Hepatocyte (in vitro differentiated cells): Measurements from ENCODE around the gene OR10V1. TPM values are rescaled to one million over a fixed set of nuclear protein-coding genes. Genes with fewer than 3 reads are reported as not detected.
A peak's percentile ranks its signal among the peaks of the same experiment; 100 is the strongest.

ENCODE experiments used
- DNase-seq: peaks from one replicate; pipeline ENCODE4 v3.0.0-alpha.2; 2016; ENCODE audit warnings: low spot score
- H2AFZ ChIP-seq: fragments of 200-600 bp; sonication (generic); 2 replicates; pipeline ENCODE4 v1.6.0; 2016; ENCODE audit warnings: antibody characterized with exemption, mild to moderate bottlenecking
- H3K27ac ChIP-seq: fragments of 200-600 bp; sonication (generic); 2 replicates; pipeline ENCODE4 v1.5.1; 2016; ENCODE audit warnings: mild to moderate bottlenecking
- H3K27me3 ChIP-seq: fragments of 200-600 bp; sonication (generic); 2 replicates; pipeline ENCODE4 v1.6.1; 2016
- H3K36me3 ChIP-seq: fragments of 200-600 bp; sonication (generic); replicated peaks from 2 replicates; pipeline ENCODE4 v1.5.1; 2016; ENCODE audit warnings: low read depth; ENCODE audit not compliant: insufficient read depth
- H3K4me1 ChIP-seq: fragments of 200-600 bp; sonication (generic); 2 replicates; pipeline ENCODE4 v1.5.1; 2016; ENCODE audit warnings: mild to moderate bottlenecking, moderate library complexity; ENCODE audit not compliant: insufficient read depth
- H3K4me2 ChIP-seq: fragments of 200-600 bp; sonication (generic); 2 replicates; pipeline ENCODE4 v1.6.0; 2016
- H3K4me3 ChIP-seq: fragments of 200-600 bp; sonication (generic); 2 replicates; pipeline ENCODE4 v1.5.1; 2016; ENCODE audit warnings: mild to moderate bottlenecking
- H3K79me2 ChIP-seq: fragments of 200-600 bp; sonication (generic); 2 replicates; pipeline ENCODE4 v1.6.0; 2017; ENCODE audit warnings: mild to moderate bottlenecking
- H3K9me2 ChIP-seq: fragments of 200-600 bp; sonication (generic); replicated peaks from 2 replicates; pipeline ENCODE4 v1.6.0; 2017; ENCODE audit warnings: mild to moderate bottlenecking; ENCODE audit not compliant: insufficient read depth
- H3K9me3 ChIP-seq: fragments of 200-600 bp; sonication (generic); 2 replicates; pipeline ENCODE4 v1.5.1; 2016; ENCODE audit warnings: low read depth, mild to moderate bottlenecking
- H4K20me1 ChIP-seq: fragments of 200-600 bp; sonication (generic); 2 replicates; pipeline ENCODE4 v1.6.0; 2016; ENCODE audit warnings: mild to moderate bottlenecking; ENCODE audit not compliant: insufficient read depth, poor library complexity, severe bottlenecking
- EZH2 ChIP-seq: fragments of 200-600 bp; sonication (generic); IDR thresholded peaks from 2 replicates; pipeline ENCODE4 v1.6.1; 2016; ENCODE audit warnings: antibody characterized with exemption, mild to moderate bottlenecking, borderline replicate concordance
- EZH2phosphoT487 ChIP-seq: fragments of 200-600 bp; sonication (generic); IDR thresholded peaks from one replicate; pipeline ENCODE4 v1.6.1; 2018; ENCODE audit warnings: antibody characterized with exemption, mild to moderate bottlenecking, low read depth, moderate library complexity; ENCODE audit not compliant: unreplicated experiment, severe bottlenecking
- WGBS: methylation state at CpG from one replicate; pipeline ENCODE4 v1.1.6; 2016; ENCODE audit warnings: low lambda C conversion rate; ENCODE audit errors: missing lambda C conversion rate; 5-methylcytosine and 5-hydroxymethylcytosine counted together
- polyA plus RNA-seq: library from polyadenylated mRNA; unstranded; fragments of >200 nt; fragmentation: Nextera tagmentation; extraction: Ambion mirVana; gene quantifications from 2 replicates; pipeline ENCODE4 v1.2.1, GENCODE V29; 2016
- total RNA-seq: library from RNA; depleted of rRNA; stranded (reverse); fragments of >200 nt; gene quantifications from 2 replicates; pipeline ENCODE4 v1.2.3, GENCODE V29; 2014
- TF ChIP-seq, protein P1 (sequence below): fragments of 200-600 bp; sonication (generic); IDR thresholded peaks from 2 replicates; pipeline ENCODE4 v1.5.1; 2016; ENCODE audit warnings: antibody characterized with exemption, mild to moderate bottlenecking; ENCODE audit not compliant: poor library complexity

Gene OR10V1
- total and polyA plus RNA-seq, 2 experiments from 2014 or later: not detected

DNA sequence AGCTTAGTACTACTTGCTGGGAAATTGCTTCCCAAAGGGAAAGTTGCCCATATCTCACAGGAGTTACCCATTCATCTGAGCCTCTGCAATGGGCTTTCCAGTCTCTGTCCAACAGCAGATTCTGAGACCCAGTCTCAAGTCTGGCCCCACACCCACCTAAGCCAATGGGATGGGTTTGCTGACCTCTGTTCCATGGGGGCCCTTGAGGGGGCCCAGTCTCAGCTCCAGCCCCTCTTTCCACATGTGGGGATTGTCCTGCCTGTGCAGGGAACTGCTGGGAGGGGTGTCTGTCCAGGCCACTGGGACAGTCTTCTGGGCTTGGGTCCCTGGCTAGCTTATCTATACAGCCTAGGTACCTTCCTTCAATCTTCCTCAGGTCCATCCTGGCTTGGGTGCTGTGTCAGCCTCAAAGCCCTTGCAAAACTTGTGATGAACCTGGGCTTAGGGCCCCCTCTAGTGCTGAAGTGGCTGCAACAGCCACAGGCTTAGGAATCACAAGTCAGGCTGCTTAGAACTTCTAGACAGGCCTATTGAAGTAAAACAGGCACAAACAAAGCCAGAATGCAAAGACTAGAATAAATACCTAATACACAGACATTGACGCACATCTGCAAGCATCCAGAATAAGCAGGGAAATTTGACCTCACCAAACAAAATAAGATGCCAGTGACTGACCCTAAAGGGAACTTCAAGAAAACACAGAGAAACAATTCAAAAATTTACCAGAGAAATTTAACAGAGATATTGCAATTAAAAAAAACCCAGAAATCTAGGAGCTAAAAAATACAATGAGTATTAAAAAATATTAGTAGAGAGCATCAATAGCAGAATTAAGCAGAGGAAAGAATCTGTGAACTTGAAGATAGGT lies 33.1 kb downstream of the OR10V1 start:
- Histone ChIP-seq H3K79me2 (no peaks in the 10 kb centered on the region), H3K27ac (peak overlapping the region; percentile 71), H3K27me3 (no peaks in the 10 kb centered on the region), H3K9me2 (no peaks in the 10 kb centered on the region), H3K4me1 (peaks cover 27% of the 10 kb centered on the region), H4K20me1 (no peaks in the 10 kb centered on the region), H3K9me3 (no peaks in the 10 kb centered on the region), H2AFZ (no peak overlapping the region), H3K4me3 (no peak overlapping the region), H3K4me2 (peak overlapping the region; percentile 62), H3K36me3 (no peaks in the 10 kb centered on the region)
- 18% methylated on average over 1 of the region's 1 CpG for WGBS
- TF ChIP-seq, protein P1, sequence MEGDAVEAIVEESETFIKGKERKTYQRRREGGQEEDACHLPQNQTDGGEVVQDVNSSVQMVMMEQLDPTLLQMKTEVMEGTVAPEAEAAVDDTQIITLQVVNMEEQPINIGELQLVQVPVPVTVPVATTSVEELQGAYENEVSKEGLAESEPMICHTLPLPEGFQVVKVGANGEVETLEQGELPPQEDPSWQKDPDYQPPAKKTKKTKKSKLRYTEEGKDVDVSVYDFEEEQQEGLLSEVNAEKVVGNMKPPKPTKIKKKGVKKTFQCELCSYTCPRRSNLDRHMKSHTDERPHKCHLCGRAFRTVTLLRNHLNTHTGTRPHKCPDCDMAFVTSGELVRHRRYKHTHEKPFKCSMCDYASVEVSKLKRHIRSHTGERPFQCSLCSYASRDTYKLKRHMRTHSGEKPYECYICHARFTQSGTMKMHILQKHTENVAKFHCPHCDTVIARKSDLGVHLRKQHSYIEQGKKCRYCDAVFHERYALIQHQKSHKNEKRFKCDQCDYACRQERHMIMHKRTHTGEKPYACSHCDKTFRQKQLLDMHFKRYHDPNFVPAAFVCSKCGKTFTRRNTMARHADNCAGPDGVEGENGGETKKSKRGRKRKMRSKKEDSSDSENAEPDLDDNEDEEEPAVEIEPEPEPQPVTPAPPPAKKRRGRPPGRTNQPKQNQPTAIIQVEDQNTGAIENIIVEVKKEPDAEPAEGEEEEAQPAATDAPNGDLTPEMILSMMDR: peak; percentile 90
- TF ChIP-seq EZH2phosphoT487: no peak
- peak; percentile 88 for DNase-seq

DNA sequence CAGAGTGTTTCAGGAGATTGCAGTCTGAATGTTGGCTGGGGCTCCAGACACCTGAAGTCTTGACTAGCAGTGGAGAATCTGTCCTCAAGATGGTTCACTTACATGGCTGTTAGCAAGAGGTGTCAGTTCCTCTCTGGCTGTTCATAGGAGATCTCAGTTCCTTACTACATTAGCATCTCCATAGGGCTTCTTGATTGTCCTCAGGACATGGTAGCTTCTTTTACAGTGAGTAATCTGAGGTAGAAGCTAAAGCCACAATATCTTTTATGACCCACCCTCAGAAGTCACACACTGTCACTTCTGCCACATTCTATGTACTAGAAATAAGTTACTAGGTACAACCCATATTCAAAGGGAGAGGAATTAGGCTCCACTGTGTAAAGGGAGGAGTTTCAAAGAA lies 34.3 kb downstream of the OR10V1 start:
- no peak overlapping the region for H3K4me3 ChIP-seq
- TF ChIP-seq EZH2phosphoT487 (no peak), EZH2 (no peak)
- TF ChIP-seq, protein P1: no peak
- DNase-seq: no peak

DNA sequence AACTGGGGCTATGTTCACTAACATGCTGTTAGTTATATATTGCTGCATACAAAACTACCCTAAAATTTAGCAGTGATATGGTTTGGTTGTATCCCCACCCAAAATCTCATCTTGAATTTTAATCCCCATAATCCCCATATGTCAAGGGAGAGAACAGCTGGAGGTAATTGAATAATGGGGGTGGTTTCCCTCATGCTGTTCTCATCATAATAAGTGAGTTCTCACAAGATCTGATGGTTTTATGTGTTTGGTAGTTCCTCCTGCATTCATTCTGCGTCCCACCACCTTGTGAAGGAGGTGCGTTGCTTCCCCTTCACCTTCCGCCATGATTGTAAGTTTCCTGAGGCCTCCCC lies 34.9 kb downstream of the OR10V1 start:
- no peaks in the 10 kb centered on the region for H3K9me3 ChIP-seq
- no peak overlapping the region for H2AFZ ChIP-seq
- H3K4me1 ChIP-seq: peaks cover 30% of the 10 kb centered on the region
- H3K27me3 ChIP-seq: no peaks in the 10 kb centered on the region
- TF ChIP-seq, protein P1: no peak
- TF ChIP-seq EZH2phosphoT487 (no peak), EZH2 (no peak)
- H3K36me3 ChIP-seq: no peaks in the 10 kb centered on the region
- H3K9me2 ChIP-seq: no peaks in the 10 kb centered on the region
- H3K27ac ChIP-seq: peak overlapping the region; percentile 65
- WGBS: 91% methylated on average over 3 of the region's 3 CpGs
- no peaks in the 10 kb centered on the region for H3K79me2 ChIP-seq
- H3K4me3 ChIP-seq: no peak overlapping the region
- DNase-seq: no peak
- H4K20me1 ChIP-seq: no peaks in the 10 kb centered on the region
- H3K4me2 ChIP-seq: no peak overlapping the region

More for the DNA sequence above, 34.3 kb downstream of the OR10V1 start:
- peak overlapping the region; percentile 65 for H3K27ac ChIP-seq
- H3K79me2 ChIP-seq: no peaks in the 10 kb centered on the region
- no peak overlapping the region for H3K4me2 ChIP-seq
- peaks cover 27% of the 10 kb centered on the region for H3K4me1 ChIP-seq
- H3K36me3 ChIP-seq: no peaks in the 10 kb centered on the region
- H3K9me2 ChIP-seq: no peaks in the 10 kb centered on the region
- H2AFZ ChIP-seq: no peak overlapping the region
- H3K27me3 ChIP-seq: no peaks in the 10 kb centered on the region
- H4K20me1 ChIP-seq: no peaks in the 10 kb centered on the region
- H3K9me3 ChIP-seq: no peaks in the 10 kb centered on the region
